HL-60 (cell line): ENCODE measurements around the gene TESK2.

ENCODE experiments used
- GABPA ChIP-seq: IDR thresholded peaks from 2 replicates; pipeline ENCODE4 v1.6.1; 2012; ENCODE audit warnings: low read depth
- POLR2AphosphoS5 ChIP-seq: IDR thresholded peaks from 2 replicates; pipeline ENCODE4 v1.6.1; 2012; ENCODE audit warnings: low read depth
- TF ChIP-seq, protein P1 (sequence below): IDR thresholded peaks from one replicate; pipeline ENCODE4 v1.5.1; 2011; ENCODE audit warnings: low read length, control low read depth, inconsistent platforms; ENCODE audit not compliant: insufficient read depth

DNA sequence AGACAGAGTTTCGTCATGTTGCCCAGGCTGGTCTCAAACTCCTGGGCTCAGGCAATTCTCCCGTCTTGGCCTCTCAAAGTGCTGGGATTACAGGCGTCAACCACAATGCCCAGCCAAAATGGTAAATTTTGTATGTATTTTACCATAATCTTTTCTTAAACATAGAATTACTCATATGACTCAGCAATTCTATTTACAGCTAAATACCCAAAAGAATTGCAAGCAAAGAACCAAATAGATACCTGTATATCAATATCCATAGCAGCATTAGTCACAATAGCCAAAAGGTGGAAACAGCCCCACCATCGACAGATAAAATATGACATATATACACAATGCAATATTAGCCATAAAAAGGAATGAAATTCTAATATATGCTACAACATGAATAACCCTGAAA is 36.5 kb downstream of the TESK2 start:
- TF ChIP-seq, protein P1, sequence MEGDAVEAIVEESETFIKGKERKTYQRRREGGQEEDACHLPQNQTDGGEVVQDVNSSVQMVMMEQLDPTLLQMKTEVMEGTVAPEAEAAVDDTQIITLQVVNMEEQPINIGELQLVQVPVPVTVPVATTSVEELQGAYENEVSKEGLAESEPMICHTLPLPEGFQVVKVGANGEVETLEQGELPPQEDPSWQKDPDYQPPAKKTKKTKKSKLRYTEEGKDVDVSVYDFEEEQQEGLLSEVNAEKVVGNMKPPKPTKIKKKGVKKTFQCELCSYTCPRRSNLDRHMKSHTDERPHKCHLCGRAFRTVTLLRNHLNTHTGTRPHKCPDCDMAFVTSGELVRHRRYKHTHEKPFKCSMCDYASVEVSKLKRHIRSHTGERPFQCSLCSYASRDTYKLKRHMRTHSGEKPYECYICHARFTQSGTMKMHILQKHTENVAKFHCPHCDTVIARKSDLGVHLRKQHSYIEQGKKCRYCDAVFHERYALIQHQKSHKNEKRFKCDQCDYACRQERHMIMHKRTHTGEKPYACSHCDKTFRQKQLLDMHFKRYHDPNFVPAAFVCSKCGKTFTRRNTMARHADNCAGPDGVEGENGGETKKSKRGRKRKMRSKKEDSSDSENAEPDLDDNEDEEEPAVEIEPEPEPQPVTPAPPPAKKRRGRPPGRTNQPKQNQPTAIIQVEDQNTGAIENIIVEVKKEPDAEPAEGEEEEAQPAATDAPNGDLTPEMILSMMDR: no peak
- no peak for TF ChIP-seq POLR2AphosphoS5
- no peak for TF ChIP-seq GABPA
